ENCODE results near the gene AKR1C2.
"Not testable (repeated sequence)": the region's sequence is repeated elsewhere in the genome, so short reads cannot be mapped to it uniquely, and the experiment has no call there.

The AKR1C2 gene

GRCh38 chr10:4990217-4990616 lies 13.4 kb downstream of the AKR1C2 start:
- no peak for DNase-seq (ENCODE audit: low read depth in 2 of 2)

- not testable (repeated sequence) for DNase-seq (ENCODE audit: low read depth in 2 of 2)
These were observed 15.5 kb downstream of the AKR1C2 start for GRCh38 chr10:4988000-4988641.

- no peak for DNase-seq (ENCODE audit: low read depth in 2 of 2)
These were observed 18.6 kb downstream of the AKR1C2 start for GRCh38 chr10:4984971-4985594.

DNA sequence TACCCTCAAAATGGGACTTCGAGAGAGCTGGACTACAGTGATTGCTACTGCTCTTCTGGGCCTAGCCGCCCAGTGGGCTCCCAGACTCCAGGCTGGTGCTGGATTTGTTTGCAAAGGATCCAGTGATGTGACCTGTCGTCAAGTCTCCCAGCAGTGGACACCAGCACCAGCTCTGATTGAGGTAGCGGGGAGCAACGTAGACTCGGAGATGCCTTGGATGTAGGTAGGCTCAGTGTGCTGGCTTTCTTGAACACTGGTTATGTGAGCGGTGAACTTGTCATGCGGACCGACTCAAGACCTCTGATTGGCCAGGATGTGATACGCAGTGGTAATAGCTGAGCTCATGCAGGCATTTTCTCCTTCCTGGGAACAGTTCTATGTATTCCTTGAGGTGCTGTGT lies 19.4 kb downstream of the AKR1C2 start:
- no peak for DNase-seq (ENCODE audit: low read depth in 2 of 2)

- DNase-seq (ENCODE audit: low read depth in 2 of 2): no peak
These were observed 19.9 kb downstream of the AKR1C2 start for GRCh38 chr10:4983615-4984216.

- no peak for DNase-seq (ENCODE audit: low read depth in 2 of 2)
These were observed 20.9 kb downstream of the AKR1C2 start for GRCh38 chr10:4982764-4983226.

DNA sequence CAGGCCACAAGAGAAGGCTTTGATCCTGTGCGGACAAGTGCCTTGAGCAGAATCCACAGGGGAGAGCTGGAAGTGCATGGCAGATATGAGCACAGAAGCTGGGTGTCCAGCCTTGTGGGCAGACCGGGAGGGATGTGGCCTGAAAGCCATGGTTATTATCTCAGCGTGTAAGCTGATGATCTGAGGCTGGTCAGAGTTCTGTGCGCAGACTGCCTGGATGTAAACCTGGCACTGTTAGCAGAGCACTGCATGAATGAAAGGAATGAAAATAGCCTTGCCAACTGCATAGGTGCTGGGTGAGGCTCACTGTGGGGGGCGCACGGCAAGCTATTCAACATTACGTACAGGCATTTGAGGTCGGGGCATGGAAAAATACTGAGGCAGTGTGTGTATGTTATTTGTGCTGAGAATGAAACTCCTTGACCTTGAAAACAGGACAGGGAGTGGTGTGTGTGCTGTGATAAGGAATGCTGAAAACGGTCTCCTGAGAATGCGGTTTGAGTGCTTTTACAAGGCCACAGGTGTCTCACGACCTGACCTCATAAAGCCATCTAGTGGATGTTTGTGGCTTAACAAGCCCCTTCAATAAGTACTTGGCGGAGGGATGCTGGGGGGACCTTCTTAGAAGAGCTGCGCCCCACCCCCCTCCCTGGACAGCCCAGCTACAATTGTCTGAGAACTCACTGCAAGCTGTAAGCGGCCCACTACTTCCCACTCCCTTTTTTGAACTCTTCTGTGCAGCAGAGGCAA lies 21.8 kb downstream of the AKR1C2 start:
- DNase-seq (ENCODE audit: low read depth in 2 of 2): no peak

GRCh38 chr10:4980793-4981192 lies 22.9 kb downstream of the AKR1C2 start:
- DNase-seq (ENCODE audit: low read depth in 2 of 2): no peak

- DNase-seq (ENCODE audit: low read depth in 2 of 2): no peak
These were observed 24.8 kb downstream of the AKR1C2 start for GRCh38 chr10:4978870-4979269.

DNA sequence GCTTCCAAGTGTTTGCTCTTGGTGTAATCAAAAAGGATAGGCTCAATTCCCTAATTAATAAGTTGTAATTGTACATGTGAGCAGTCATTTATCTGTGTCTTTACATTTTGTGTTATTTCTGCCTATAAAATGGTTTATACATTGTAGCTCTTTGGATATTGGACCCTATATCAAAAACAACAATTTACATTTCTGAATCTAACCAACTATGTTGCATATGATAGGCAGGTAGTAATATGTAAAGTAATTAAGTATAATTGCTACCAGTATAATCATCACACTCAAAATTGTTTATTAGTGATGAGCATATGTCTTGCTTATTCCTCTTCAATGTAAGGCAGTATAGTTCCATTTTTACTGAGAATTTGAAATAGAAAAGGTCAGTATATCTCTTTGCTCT lies 26.6 kb downstream of the AKR1C2 start:
- DNase-seq (ENCODE audit: low read depth in 2 of 2): no peak

GRCh38 chr10:4974400-4974799 lies 29.3 kb downstream of the AKR1C2 start:
- DNase-seq (ENCODE audit: low read depth in 2 of 2): not testable (repeated sequence)

DNA sequence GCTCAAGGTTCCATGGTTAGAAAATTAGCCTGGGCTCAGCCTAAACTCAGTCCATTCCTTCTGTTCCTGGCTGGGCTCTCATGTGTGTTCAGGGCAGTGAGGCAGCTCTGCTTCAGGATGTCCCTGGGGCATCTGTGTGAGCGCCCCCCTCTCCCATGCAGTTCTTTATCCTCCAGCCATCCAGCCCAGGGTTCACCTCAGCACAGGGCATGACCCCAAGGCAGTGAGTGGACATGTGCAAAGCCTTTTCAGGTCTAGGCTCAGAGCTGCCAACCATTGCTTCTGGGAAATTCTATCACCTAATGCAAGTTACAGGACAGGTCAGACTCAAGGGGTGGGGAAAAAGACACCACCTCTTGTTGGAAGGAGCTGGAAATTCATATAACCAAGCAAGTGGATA lies 30.4 kb downstream of the AKR1C2 start:
- DNase-seq (ENCODE audit: low read depth in 2 of 2): not testable (repeated sequence)

DNA sequence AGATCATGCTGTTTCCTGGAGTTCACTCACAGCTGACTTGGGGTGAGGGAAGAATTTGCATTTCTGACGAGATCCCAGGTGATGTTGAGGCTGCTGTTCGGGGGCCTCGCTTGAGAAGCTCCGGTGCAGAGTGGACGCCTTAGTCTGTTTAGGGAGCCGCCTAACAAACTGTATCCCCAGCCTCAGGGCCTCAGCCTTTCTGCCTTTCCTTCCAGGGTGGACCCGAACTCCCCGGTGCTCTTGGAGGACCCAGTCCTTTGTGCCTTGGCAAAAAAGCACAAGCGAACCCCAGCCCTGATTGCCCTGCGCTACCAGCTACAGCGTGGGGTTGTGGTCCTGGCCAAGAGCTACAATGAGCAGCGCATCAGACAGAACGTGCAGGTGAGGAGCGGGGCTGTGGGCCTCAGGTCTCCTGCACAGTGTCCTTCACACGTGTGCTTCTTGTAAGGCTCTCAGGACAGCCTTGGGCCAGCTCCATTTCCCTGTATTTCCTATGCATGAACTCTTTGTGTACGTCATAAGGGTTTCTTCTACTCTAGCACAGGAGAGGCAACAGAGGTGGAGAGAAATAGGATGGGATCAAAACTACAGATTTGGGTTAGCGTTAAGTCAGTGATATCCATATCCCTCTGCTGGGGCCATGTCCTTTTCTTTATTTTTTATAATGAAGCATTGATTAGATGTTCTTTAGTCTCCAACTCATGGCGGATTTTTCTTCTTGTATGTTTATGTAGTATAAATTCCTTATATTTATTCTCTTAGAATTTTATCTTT lies 31.1 kb downstream of the AKR1C2 start:
- not testable (repeated sequence) for DNase-seq (ENCODE audit: low read depth in 2 of 2)

GRCh38 chr10:4970362-4970761 lies 33.3 kb downstream of the AKR1C2 start:
- DNase-seq (ENCODE audit: low read depth in 2 of 2): not testable (repeated sequence)

GRCh38 chr10:4969289-4969688 lies 34.4 kb downstream of the AKR1C2 start:
- not testable (repeated sequence) for DNase-seq (ENCODE audit: low read depth in 2 of 2)

- DNase-seq (ENCODE audit: low read depth in 2 of 2): not testable (repeated sequence)
These were observed 36.5 kb downstream of the AKR1C2 start for GRCh38 chr10:4967189-4967588.

DNA sequence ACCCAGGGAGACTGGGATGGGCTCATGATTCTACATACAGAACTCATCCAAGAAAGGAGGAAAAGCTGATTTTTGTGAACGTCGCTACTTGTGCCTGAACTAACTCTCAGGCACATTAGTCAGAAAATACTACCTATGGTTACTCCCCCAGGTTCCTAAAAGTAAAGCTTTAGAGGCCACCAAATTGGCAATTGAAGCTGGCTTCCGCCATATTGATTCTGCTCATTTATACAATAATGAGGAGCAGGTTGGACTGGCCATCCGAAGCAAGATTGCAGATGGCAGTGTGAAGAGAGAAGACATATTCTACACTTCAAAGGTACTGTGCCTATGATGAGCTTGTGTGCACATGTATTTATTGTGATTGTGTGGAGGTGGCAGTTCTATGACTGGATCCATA lies 37.9 kb downstream of the AKR1C2 start:
- DNase-seq (ENCODE audit: low read depth in 2 of 2): not testable (repeated sequence)

- DNase-seq (ENCODE audit: low read depth in 2 of 2): not testable (repeated sequence)
These were observed 39.9 kb downstream of the AKR1C2 start for GRCh38 chr10:4963815-4964154.

DNA sequence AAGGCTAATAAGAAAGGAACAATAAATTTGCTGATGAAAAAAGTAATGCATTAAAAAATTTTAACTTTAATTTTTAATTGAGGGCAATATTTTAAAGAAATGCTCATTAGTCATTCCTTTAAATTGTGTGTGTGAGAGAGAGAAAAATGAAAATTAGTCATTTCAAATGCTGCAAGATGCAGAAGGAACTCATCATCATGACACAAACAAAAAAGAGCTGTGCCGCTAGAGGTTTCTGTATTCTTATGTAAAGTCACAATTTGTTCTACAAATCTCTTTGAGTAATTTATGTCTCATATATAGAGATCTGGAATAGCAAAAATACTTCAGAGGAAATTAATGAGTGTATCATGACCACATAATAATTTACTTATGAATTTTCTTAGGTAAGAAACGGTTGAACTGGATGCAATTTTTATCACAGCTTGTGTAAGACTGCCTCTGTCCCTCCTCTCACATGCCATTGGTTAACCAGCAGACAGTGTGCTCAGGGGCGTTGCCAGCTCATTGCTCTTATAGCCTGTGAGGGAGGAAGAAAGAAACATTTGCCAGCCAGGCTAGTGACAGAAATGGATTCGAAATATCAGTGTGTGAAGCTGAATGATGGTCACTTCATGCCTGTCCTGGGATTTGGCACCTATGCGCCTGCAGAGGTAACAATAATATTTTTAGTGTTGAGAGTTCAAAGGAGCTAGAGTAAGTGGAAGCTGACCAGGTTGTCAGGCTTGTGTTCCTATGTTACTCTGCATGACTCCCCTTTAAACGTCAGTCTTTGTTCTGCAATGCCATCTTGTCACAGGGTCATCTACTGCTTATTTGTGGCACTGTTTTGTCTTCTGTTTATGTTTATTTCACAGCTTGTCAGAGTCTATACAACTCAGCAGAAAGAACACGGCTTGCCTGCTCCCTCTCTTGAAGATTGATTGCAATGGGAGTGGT lies 40.5 kb downstream of the AKR1C2 start, which contains the start of gene AKR1C1:
TSS of gene AKR1C1 (plus strand) at position 540 of the 939 bp plus-strand sequence. CDS start at position 570, 30 bp downstream.
- DNase-seq (ENCODE audit: low read depth in 2 of 2): not testable (repeated sequence)

DNA sequence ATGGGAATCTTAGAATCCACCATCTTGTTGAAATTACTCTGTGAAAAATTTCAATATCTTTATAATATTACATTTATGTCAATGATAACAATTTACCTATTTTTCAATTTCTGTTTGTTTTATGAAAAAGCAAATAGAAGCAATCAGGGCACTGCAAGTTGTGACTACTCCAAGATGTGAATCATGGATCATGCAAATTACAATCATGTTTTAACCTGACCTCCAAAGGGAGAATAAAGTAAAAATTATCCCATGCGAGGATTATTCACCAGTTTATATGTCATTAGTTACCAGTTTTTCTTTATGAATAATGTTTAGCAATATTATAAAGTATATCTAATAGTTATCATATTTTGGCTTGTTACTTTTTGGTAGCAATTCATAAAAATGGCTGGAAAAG lies 41.3 kb downstream of the AKR1C2 start:
- DNase-seq (ENCODE audit: low read depth in 2 of 2): not testable (repeated sequence)
